Pancreas (tissue), 10 donors: ENCODE results near the gene ZNF385A. TPM values are rescaled to one million over a fixed set of nuclear protein-coding genes. Genes with fewer than 3 reads are reported as not detected.

Experiments
- ATAC-seq, 4 donors: fragments of 200-7000 bp; cut with Tn5 transposase; one replicate each; pipeline versions ENCODE4 v1.8.0 to v1.9.1; 2020; ENCODE audit warnings: mild to moderate bottlenecking in 4 of 4, moderate library complexity in 4 of 4
- DNase-seq, 6 donors: peaks; one replicate each; pipeline ENCODE4 v3.0.0-alpha.2; 2020
- FAIRE-seq: peaks from 2 replicates; lab custom pipeline; 2012; peaks lifted over from hg19 to GRCh38; lab: Jason Lieb, UNC
- H3K27ac ChIP-seq, 4 donors: fragments of 200-600 bp; sonication (generic); 1 replicate in 3 of 4; 2 replicates in 1 of 4; pipeline versions ENCODE4 v1.5.0 to v1.8.0; 2020
- H3K27me3 ChIP-seq, 4 donors: fragments of 200-600 bp; one replicate each; pipeline ENCODE4 v1.8.0; 2021
- H3K36me3 ChIP-seq, 3 donors: fragments of 200-600 bp; sonication (generic) in 1 of 3; one replicate each; pipeline versions ENCODE4 v1.5.0 to v1.8.0; 2020 to 2021
- H3K4me1 ChIP-seq, 3 donors: fragments of 200-600 bp; one replicate each; pipeline ENCODE4 v1.8.0; 2021
- H3K4me3 ChIP-seq, 4 donors: fragments of 200-600 bp; sonication (generic) in 2 of 4; one replicate each; pipeline versions ENCODE4 v1.5.0 to v1.8.0; 2020 to 2021
- H3K9me3 ChIP-seq, 4 donors: fragments of 200-600 bp; one replicate each; pipeline ENCODE4 v1.8.0; 2021
- CTCF ChIP-seq, 4 donors: fragments of 200-600 bp; sonication (generic) in 3 of 4; IDR thresholded peaks; one replicate each; pipeline versions ENCODE4 v1.5.0 to v1.8.0; 2021; ENCODE audit warnings: antibody characterized with exemption in 4 of 4
- WGBS, 2 donors: extraction: QIAGEN DNeasy Blood & Tissue Kit; methylation state at CpG; one replicate each; pipeline ENCODE4 v1.1.7; 2013; 5-methylcytosine and 5-hydroxymethylcytosine counted together
- intact Hi-C, 3 donors: fragments of 100-400 bp; cut with DNase I; formaldehyde crosslinking; loops; one replicate each; pipeline versions ENCODE4 v1.11.1 to v1.14.2; 2022
- polyA plus RNA-seq, 2 donors: library from polyadenylated mRNA; stranded (reverse); fragments of 200-250 nt; gene quantifications; one replicate each; pipeline ENCODE4 v1.2.3, GENCODE V29; 2013
- total RNA-seq, 6 donors: library from RNA; stranded (reverse); fragmentation: NEBNext Ultra II Directional in 4 of 6; extraction: Animal tissue kit (Norgen Biotek cat#: 25700) in 4 of 6; gene quantifications; one replicate each; pipeline versions ENCODE4 v1.2.1 to v1.2.4, GENCODE V29; 2021 to 2023
- donor health status: healthy with polysubstance abuse.
- donor health status: DM: no; HTN: no; CAD: no; lungs with moderate emphysema.
- donor health status: DM: no; HTN: no; CAD: no.
- donor health status: control.
- donor health status: control.
- donor health status: Bipolar disorder and iron deficiency.
- donor health status: DM: yes; HTN: yes; CAD: no.
- donor health status: DM: no; HTN: no; CAD: no.
- donor health status: DM: no; HTN: no; CAD: no.
- donor health status: DM: yes; HTN: yes; CAD: no.

Gene ZNF385A
- total and polyA plus RNA-seq, 8 donors: 0.59 to 8.2 (median 2.9) TPM

GRCh38 chr12:54337280-54337842, 47.2 kb downstream of the ZNF385A start:
- H3K9me3 ChIP-seq: no peaks in the 10 kb centered on the region

GRCh38 chr12:54333420-54334034, 51.0 kb downstream of the ZNF385A start:
- no peak for TF ChIP-seq CTCF (IDR thresholded peaks at IDR 0.05)
- ATAC-seq: no peak
- no peak for FAIRE-seq
- Histone ChIP-seq H3K4me1 (peaks cover 14 to 46% (median 15%) of the 10 kb centered on the region in 3 donors), H3K27ac (no peak overlapping the region), H3K36me3 (no peaks in the 10 kb centered on the region), H3K4me3 (no peak overlapping the region), H3K9me3 (no peaks in the 10 kb centered on the region), H3K27me3 (no peaks in the 10 kb centered on the region)
- no peak for DNase-seq
- intact Hi-C loops: no loop called here
- 92 to 96% methylated on average over 4 of the region's 4 CpGs for WGBS, 2 donors

More at GRCh38 chr12:54337280-54337842, 47.2 kb downstream of the ZNF385A start:
- DNase-seq (no peak), ATAC-seq (peak; percentile 55 to 77 (median 66)), FAIRE-seq (no peak)
- H3K27me3 ChIP-seq: no peaks in the 10 kb centered on the region
- H3K4me3 ChIP-seq: no peak overlapping the region
- WGBS, 2 donors: 26 to 27% methylated on average over 3 of the region's 3 CpGs
- peak overlapping the region in 2 of 4 donors; percentile 51 to 53 for H3K27ac ChIP-seq
- H3K4me1 ChIP-seq: peaks cover 11 to 30% (median 17%) of the 10 kb centered on the region in 3 donors
- H3K36me3 ChIP-seq: peaks cover 0 to 18% (median 5%) of the 10 kb centered on the region in 3 donors
- intact Hi-C loops: no loop called here
- no peak for TF ChIP-seq CTCF (IDR thresholded peaks at IDR 0.05)

GRCh38 chr12:54331461-54331860, 53.1 kb downstream of the ZNF385A start:
- H3K4me1 ChIP-seq: peaks cover under 1 to 33% (median 4%) of the 10 kb centered on the region in 3 donors
- no peak overlapping the region for H3K4me3 ChIP-seq
- ATAC-seq (no peak), FAIRE-seq (no peak), DNase-seq (no peak)
- H3K9me3 ChIP-seq: no peaks in the 10 kb centered on the region
- no peaks in the 10 kb centered on the region for H3K36me3 ChIP-seq
- no peak for TF ChIP-seq CTCF (IDR thresholded peaks at IDR 0.05)
- H3K27me3 ChIP-seq: no peaks in the 10 kb centered on the region
- intact Hi-C loops: no loop called here
- 78 to 85% methylated on average over 5 of the region's 5 CpGs for WGBS, 2 donors
- no peak overlapping the region for H3K27ac ChIP-seq

- H3K4me3 ChIP-seq: no peak overlapping the region
- intact Hi-C loops: no loop called here
- TF ChIP-seq CTCF (IDR thresholded peaks at IDR 0.05): no peak
- DNase-seq (no peak), FAIRE-seq (no peak), ATAC-seq (no peak)
- H3K9me3 ChIP-seq: no peaks in the 10 kb centered on the region
- H3K4me1 ChIP-seq: peaks cover 0 to 30% (median 4%) of the 10 kb centered on the region in 3 donors
- WGBS, 2 donors: 62 to 69% methylated on average over 3 of the region's 3 CpGs
- H3K27ac ChIP-seq: no peak overlapping the region
- H3K36me3 ChIP-seq: no peaks in the 10 kb centered on the region
- H3K27me3 ChIP-seq: no peaks in the 10 kb centered on the region
Measured at GRCh38 chr12:54330442-54330841, 54.1 kb downstream of the ZNF385A start.

DNA sequence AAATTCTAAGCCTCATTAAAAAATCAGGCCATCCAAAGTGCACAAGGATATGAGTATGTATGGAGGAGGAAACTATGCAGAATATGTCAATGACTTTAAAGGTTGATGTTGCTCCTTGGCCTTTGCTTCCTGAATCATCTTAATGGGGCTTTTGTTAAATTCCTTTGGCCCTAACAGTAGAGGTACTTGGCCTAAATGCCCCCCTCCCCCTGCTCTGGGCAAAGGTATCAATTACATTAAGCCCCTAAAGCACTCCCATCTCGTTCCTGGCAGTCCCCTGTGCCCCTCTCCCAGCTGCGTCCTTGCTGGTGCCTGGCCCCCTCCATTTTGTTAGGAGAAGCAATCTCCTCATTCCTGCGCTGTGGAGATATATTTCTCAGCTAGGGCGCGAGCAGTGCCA, 54.8 kb downstream of the ZNF385A start:
- FAIRE-seq (no peak), ATAC-seq (no peak), DNase-seq (no peak)
- no peaks in the 10 kb centered on the region for H3K36me3 ChIP-seq
- intact Hi-C loops: no loop called here
- no peak overlapping the region for H3K27ac ChIP-seq
- H3K9me3 ChIP-seq: no peaks in the 10 kb centered on the region
- H3K27me3 ChIP-seq: no peaks in the 10 kb centered on the region
- H3K4me1 ChIP-seq: peaks cover 0 to 27% (median 4%) of the 10 kb centered on the region in 3 donors
- no peak for TF ChIP-seq CTCF (IDR thresholded peaks at IDR 0.05)
- no peak overlapping the region for H3K4me3 ChIP-seq
- WGBS, 2 donors: 57 to 59% methylated on average over 5 of the region's 5 CpGs
